Stimulated activated CD8-positive, alpha-beta memory T cell treated with anti-CD3 and anti-CD28 coated beads, Interleukin-12 subunit alpha, Interleukin-12 subunit beta, amount 100 ng/mL, for 4 hours (primary cell): ENCODE data around the gene NAGPA.

Experiments
- DNase-seq: peaks from one replicate; pipeline ENCODE4 v3.0.0-alpha.2; 2020; ENCODE audit warnings: low read depth

NAGPA gene

GRCh38 chr16:5001986-5002385, 31.7 kb downstream of the NAGPA start:
- DNase-seq, result no peak

DNA sequence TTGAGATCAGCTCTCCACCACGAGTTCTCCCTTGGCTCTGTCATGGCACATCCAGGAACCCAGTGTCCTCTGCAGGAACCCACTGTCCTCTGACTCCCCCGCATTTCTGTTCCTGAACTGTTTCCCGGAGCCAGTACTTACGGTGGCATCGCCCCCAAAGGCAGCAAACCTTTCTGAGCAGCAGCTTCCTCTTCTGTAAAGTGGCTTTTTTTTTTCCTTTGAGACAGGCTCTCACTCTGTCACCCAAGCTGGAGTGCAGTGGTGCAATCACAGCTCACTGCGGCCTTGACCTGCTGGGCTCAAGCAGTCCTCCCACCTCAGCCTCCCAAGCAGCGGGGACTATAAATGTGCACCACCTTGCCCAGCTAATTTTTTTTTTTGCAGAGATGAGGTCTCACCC, 32.2 kb downstream of the NAGPA start:
- DNase-seq, result no peak

- no peak for DNase-seq
Observed at GRCh38 chr16:5000573-5001001, 33.1 kb downstream of the NAGPA start.

- no peak for DNase-seq
Observed at GRCh38 chr16:4994719-4995434, 38.9 kb downstream of the NAGPA start.

DNA sequence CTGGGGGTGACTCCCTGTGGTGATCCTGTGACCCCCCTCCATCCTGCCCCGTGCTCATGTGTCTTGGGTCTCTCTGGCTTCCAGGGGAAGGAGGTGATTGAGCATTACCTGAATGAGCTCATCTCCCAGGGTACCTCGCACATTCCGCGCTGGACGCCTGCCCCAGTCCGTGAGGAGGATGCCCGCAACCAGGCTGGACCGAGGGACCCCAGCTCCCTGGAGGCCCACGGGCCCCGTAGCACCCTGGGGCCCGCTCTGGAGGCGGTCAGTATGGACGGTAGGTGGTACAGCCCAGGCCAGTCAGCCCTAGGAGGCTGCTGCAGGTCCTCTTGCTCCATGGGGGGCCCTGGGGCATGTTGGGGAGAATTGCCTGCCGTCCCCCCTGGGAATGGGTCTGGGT, 42.0 kb downstream of the NAGPA start:
- DNase-seq, result no peak

- DNase-seq, result no peak
Observed at GRCh38 chr16:4990415-4990814, 43.3 kb downstream of the NAGPA start.

GRCh38 chr16:4989391-4990006, 44.2 kb downstream of the NAGPA start:
- no peak for DNase-seq

DNA sequence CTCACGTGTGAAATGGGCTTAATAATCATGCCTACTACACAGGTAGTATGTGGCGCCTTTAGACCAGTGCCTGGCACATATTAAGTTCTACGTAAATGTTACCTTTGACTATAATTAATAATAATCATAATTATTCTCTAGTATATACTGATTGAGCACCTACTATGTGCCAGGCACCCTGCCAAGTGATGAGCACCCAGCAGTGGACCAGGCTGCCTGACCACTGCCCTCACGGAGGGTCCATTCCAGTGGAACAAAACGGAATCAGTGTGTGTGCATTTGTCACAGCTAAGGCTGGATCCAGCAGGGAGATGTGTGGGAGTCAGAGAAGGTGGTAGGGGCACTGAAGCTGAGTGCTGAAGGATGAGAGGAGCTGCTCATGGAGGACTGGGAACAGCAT, 45.1 kb downstream of the NAGPA start:
- no peak for DNase-seq

GRCh38 chr16:4987580-4988374, 46.0 kb downstream of the NAGPA start:
- no peak for DNase-seq

DNA sequence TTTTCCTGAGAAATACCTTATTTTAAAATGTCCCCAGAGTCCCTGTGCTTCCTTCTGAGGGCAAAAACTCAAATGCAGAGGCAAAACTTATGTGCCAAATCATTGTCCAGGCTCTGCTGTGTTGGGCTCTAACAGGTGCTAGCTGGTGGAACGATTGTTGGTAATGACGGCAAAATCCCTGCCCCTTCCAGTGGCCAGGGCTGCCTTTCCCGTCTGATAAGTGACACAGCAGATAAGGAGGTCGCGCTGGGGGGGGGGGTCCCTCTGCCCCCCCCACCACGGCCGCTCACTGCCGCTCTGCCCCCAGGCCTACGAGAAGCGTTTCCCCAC, 46.5 kb downstream of the NAGPA start:
- DNase-seq, result no peak

DNA sequence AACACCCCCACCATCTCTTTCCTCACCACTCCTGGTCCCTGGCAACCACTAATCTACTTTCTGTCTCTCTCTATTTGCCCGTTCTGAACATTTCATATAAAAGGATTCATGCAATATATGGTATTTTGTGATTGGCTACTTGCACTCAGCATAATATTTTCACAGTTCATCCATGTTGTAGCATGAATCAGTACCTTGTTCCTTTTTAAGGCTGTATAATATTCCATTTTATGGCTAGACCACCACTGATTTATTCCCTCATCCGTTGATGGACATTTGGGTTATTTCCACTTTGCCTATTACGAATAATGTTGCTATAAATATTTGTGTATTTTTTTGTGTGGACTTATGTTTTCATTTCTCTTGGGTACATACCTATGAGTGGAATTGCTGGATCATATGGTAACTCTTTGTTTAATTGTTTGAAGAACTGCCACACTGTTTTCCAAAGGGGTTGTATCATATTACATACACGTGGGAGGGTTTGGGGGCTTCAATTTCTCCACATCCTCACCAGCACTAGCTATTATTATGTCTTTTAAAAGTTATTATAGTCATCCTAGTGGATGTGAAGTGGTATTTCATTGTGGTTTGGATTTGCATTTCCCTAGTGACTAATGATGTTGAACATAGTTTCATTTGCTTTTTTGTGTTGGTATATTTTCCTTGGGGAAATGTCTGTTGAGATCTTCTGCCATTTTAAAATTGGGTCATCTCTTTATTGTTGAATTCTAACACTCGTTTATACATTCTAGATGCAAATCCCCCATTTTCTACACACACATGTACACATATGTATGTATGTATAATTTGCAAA, 49.4 kb downstream of the NAGPA start:
- no peak for DNase-seq

GRCh38 chr16:4982056-4982867, 51.5 kb downstream of the NAGPA start:
- no peak for DNase-seq

- DNase-seq, result no peak
Observed at GRCh38 chr16:4981473-4981872, 52.3 kb downstream of the NAGPA start.

GRCh38 chr16:4980691-4981090, 53.0 kb downstream of the NAGPA start:
- DNase-seq, result no peak

- DNase-seq, result no peak
Observed at GRCh38 chr16:4979736-4980660, 53.7 kb downstream of the NAGPA start.

DNA sequence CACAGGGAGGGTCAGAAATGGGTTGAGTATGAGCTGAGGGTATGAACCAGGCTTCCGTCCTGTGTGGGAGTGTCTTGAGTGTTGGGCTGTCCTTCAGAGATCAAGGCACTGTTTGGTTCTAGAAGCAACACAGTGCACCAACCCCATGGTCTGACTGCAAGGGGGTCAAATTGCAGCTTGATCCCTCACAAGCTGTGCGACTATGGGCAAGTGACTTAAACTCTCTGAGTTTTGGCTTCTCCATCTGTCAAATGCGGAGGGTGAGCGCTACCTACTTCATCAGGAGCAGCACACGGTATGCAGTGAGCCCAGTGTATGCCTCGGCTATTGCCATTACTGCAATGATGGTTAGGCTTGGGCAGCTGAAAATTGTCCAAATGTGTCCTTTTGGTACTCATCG, 54.6 kb downstream of the NAGPA start:
- no peak for DNase-seq

DNA sequence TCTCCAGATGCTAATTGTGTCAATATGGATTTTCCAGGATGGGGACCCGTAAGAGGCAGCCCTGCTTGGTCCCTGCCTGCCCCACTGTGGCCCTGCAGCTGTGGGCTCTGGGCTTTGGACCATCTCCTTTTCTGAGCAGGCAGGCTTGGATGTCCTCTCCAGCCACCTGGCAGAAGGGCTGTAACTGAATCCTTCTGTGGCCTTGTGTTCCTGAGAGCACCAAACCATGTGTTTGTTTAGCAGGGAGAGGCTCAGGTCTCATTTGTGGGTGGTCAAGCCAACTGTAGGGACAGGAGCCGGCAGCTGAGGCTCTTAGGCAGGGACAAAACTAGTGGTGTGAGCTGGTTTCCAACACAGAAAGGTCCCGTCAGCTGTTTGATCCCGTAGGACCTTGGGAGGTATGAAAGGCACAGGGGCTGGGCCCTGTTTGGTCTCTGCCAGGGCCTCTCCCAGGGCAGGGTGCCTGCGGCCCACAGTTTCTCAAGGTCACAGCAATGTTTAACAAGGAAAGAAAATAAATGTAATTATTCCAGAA, 57.1 kb downstream of the NAGPA start:
- DNase-seq, result no peak

- DNase-seq, result no peak
Observed at GRCh38 chr16:4976079-4976478, 57.7 kb downstream of the NAGPA start.
